Activated CD4-positive, alpha-beta T cell treated with anti-CD3 and anti-CD28 coated beads, Interleukin-2, amount 50 U/mL, for 48 hours (primary cell): ENCODE measurements around the gene KMT5B.

ENCODE experiments used
- DNase-seq, 2 experiments: peaks; one replicate each; pipeline ENCODE4 v3.0.0-alpha.2; 2020

KMT5B gene

DNA sequence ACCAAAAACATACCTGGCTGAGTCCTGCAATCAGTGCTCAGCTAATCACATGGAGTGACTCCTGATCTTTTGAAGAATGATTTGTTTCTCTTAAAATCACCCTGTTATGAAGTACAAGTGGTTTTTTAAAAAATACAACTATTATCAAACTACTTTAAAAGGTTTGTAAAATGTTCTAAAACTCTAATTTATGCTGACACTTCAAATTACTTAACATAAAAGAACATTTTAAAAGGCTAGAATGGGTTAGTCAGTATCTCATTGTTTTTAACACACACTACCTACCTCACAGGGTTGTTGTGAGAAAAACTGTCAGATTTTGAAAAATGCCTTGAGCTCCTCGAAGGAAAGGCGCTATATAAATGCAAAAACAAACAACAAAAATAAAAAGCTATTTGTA, 33.2 kb downstream of the KMT5B start:
- no peak for DNase-seq

DNA sequence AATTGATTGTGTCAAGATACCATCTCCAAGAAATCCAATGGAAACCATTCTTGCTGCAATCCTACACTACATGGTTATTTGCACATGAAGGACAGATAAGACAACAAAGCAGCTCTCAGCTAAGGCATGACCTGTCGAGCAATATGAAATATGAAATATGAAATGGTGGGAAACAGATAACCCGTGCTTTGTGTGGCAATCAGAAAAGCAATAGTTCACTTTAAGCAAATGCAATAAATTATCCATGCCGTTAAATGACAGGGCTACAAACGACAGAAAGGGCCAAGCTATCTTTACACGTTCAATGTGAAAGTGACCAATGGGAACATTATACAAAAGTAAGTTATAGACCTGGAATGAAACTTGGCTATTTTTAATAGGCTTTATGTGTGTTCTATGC, 35.2 kb downstream of the KMT5B start:
- no peak for DNase-seq

DNA sequence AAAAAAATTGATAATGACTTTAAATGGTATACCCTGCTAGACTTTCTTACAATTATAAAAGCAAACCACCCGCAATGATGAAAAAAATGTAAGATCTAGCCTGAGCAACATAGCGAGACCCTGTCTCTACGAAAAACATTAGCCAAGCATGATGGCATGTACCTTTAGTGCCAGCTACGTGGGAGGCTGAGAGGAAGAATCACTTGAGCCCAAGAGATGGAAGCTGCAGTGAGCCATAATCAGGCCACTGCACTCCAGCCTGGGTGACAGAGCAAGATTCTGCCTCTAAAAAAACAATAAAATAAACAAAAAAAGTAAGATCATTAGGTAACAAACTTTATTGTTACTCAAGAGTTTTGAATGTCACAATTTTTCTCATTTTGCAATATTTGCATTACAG, 39.2 kb downstream of the KMT5B start:
- no peak for DNase-seq

DNA sequence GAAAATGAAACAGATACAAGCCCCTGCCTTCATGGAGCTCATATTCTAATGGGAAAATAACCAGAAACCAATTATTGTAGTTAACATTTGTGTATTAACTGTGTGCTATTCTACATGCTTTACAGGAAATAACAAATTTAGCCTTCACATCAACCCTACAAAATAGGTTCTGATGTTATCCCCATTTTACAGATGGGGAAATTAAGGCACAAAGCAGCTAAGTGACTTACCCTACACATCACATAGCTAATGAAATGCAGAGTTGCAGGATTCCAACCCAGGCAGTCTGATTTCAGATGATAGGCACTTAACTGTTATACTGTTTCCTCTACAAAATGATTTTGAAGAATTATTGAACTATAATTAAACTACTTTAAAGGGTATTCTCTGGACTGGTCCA, 43.7 kb downstream of the KMT5B start:
- DNase-seq, result no peak

DNA sequence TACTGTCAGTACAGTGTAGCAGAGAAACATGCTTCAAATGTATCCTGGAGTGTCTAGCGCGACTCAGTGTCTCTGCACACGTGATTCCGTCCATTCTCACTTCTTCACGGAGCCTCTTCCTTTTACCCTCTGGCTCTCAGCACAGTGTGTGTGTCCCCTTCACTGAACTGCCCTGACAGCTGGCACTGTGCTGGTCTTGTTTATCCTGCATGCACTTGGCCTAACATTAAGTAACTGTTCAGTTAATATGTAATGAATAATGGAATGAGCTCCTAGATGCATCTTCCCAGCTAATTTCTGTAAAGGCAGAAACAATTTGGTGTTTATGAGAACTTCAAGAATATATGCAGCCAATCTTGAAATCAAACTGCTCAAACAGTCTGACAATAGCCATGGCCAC, 44.4 kb downstream of the KMT5B start:
- no peak for DNase-seq

DNA sequence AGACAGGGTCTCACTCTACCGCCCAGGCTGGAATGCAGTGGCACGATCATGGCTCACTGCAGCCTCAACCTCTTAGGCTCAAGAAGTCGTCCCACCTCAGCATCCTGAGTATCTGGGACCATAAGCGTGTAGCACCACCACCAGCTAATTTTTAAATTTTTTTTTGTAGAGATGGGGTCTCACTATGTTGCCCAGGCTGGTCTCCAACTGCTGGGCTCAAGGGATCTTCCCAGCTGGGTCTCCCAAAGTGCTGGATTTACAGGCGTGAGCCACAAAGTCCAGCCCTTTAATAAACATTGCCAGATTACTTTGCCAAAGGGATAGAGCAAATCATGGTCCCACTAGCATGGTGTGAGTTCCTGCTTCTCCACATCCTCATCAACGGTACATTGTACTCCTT, 45.6 kb downstream of the KMT5B start:
- DNase-seq, result no peak

DNA sequence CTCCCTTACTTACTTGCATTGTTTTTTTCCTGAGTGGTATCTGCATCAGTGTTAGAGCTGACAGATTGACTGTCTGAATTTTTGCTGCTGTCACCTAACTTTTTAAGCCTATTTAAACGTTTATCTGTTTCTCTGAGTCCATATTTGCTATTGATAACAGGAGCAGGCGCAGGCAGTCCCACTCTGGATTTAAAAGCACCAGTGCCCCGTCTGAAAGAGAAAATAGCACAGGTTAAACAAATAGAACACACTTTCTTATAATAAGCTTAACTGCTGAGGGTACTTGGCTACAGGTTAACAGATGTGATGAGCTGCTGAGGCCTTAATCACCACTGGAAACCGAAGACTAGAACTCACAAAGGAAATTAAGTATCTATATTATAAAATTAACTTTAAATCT, 46.1 kb downstream of the KMT5B start:
- no peak for DNase-seq

DNA sequence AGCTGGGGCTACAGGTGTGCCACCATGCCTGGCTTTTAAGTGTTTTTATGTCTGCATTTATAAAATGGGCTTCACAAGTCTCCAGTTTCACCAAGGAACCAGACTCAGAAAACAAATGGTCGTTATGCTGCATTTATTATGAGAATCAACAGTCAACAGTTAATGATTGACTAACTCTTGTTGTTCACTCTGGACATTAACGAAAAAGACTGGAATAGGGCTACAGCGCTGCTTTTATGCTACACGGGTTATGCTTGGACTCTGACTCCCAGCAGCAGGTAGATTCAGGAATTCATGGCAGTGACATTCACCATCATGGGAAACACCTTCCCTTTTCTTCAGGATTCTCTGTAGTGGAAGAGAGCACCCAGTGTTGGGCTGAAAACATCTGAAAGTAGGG, 47.5 kb downstream of the KMT5B start:
- no peak for DNase-seq

DNA sequence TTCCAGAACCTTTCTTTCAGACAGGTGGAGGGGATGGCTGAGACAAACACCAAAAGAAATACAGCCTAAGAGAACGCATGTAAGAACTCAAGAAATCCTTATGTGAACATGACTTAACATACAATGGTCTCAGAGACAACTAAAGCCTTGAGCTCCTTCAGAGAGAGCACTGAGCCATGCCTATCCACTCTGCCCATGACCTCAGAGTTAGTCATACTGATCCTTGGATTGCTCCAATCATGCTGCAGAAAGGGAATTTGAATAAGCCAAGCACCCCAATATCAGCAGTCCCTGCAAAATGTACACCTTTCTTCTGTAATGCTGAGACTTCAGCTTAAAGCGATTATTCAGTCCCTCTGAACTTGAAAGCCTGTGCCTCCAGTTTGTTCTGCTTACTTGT, 48.7 kb downstream of the KMT5B start:
- no peak for DNase-seq

DNA sequence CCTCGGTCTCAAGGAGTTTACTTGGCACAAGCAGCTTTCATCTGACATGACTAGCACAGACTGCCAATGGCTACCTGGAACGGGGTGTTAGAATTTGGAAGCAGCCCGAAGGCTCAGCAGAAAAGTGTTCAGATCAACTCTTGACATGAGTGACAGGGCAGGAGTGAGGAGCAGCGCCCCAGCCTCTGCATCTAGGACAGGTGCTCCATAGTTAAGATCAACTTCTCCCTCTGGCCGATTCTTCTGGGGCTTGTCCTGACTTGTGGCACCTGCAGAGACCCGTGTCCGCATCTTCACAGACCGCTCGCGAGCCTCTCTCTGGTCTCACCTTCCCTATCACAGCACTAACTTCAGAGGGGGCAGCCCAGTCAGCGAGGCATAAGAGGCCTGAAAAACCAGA, 49.4 kb downstream of the KMT5B start:
- no peak for DNase-seq

DNA sequence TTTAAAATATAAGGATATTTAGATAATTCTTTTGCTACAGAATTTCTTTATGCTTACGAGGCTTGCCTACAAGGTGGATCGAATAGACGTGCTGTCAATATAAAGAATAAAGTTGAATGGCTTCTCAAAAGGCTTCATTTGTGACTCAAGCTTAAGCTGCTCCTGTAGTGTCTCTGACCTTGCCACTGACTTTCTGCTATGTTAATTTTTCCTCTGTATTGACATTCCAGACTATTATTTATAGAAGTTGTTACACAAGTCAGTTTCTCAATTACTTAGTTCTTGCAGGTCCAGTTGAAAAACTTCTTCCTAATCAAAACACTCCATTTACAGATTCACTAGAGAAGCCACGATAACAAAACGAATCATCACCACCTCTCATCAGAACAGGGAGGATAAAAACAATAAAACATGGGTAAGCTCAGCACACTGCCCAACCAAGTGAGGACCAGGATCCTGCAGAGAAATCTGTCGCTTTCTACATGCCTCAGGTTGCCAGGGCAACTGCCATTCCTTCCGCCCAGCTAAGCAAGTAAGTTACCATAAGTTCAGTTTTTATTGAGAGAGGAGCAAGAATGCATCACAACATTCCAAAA, 52.9 kb downstream of the KMT5B start:
- no peak for DNase-seq

DNA sequence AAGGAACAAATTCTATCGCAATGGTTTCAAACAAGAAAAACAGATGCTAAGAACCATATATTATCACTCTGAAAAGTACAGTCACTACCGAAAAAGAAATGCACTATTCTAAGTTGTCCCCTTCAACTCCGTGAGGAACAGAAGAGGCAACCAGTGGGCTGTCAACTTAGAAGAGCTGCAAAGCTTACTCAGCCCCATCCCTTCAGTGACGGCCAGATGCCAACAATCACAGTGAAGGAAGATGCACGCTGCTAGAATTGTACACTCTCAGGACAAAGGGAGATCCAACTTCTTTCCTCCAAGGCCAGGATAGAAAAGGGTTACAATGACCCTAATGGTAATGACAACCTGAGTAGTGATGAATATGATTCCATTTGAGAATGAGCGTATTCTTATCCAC, 53.4 kb downstream of the KMT5B start:
- DNase-seq, result no peak

DNA sequence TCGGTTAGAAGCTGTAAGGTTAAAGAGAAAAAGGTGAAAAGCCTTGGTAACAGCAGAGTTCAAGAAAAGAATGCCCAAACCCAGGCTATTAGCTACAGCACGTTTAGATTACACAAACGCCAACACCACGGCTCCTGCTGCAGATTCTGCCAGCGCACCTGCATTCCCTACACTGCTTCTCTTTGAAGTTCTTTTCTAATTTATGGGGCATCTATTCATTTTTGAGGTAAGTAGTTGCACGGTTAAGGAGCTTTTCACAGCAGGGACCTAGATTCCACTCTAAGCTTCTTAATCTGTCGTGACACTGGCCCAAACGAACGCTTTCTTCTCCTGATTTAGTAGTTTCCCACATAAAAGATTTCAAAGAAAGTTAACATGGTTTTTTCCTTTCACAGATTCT, 53.9 kb downstream of the KMT5B start:
- no peak for DNase-seq

DNA sequence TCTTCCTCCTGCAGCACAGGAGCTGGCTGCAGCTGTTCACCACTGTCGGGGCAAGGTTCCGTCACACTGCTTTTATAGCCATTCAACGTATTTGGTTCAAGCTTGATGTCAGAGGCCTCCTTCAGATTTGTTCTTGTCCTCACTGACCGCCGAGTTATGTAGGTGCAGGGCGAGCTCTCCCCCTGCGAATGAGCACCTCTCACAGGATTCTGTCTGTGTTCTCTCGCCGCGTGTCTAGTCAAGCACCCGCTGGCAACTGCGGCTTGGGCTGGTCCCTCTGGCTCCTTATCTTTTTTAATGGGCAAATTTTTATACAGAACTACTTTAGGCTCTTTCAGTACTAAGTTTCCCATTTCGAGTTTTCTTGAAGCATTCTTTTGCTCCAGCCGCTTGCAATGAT, 54.5 kb downstream of the KMT5B start:
- DNase-seq, result no peak

DNA sequence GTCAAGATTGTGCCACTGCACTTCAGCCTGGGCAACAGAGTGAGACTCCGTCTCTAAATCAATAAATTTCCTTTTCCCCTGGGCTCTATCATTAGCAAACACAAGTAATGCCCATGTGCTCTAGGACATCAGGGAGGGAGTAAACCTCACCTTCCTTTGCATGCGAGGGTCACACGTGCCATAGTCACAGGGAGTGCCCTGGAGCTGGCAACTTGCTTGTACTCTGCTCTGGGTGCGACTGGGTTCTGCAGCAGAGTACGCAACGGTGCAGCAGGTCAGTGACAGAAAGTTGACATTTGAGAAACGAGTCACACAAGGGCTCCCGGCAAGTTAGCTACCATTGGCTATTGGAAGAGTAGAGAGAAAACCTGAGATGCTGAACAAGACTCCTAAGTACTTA, 59.4 kb downstream of the KMT5B start:
- no peak for DNase-seq

DNA sequence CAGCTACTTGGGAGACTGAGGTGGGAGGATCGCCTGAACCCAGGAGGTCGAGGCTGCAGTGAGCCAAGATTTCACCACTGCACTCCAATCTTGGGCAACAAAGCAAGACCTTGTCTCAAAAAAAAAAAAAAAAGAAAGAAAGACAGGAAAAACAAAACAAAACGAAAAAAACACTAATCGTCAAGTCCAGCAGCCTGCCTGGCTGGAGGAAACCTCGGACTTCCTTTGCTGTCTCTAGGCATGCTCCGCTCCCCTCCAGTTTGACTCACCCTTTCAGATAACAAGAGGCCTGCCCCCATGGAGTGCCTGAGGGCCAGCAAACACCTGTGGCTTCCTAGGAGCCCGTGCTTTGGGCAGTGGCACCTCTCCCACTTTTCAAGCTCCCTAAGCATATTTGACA, 63.1 kb downstream of the KMT5B start:
- DNase-seq, result no peak

DNA sequence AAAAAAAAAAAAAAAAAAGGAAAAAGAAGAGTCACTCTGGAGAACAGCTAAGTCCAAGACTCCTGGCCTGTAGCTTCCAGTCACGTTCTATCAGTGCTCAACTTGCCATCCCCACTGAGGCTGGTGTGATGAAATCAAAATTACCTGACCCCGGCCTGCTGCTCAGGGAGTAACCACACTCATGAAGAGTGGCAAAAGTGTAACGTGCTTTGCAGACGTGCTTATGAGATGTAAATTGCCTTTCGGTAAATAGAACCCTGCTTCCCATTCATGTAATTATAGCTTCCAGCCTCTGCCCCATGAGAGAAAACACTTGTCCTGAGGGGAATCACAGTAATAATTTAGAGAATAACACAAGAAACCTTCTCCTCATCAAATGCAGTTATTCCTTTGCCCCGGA, 63.7 kb downstream of the KMT5B start:
- DNase-seq, result no peak

DNA sequence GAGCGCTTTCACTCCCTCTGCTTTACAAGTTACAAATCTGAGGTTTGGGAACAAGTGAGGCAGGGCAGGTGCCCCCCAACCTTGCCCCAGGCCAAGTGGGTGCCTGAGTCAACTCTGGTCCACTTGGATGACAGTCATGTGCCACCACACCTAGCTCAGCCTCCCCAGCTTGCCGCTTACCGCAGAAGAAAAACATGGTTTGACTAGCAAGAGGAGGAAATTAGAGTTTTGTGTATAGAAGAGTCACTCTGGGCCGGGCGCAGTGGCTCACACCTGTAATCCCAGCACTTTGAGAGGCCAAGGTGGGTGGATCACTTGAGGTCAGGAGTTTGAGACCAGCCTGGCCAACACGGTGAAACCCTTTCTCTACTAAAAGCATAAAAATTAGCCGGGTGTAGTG, 64.2 kb downstream of the KMT5B start:
- DNase-seq, result no peak

DNA sequence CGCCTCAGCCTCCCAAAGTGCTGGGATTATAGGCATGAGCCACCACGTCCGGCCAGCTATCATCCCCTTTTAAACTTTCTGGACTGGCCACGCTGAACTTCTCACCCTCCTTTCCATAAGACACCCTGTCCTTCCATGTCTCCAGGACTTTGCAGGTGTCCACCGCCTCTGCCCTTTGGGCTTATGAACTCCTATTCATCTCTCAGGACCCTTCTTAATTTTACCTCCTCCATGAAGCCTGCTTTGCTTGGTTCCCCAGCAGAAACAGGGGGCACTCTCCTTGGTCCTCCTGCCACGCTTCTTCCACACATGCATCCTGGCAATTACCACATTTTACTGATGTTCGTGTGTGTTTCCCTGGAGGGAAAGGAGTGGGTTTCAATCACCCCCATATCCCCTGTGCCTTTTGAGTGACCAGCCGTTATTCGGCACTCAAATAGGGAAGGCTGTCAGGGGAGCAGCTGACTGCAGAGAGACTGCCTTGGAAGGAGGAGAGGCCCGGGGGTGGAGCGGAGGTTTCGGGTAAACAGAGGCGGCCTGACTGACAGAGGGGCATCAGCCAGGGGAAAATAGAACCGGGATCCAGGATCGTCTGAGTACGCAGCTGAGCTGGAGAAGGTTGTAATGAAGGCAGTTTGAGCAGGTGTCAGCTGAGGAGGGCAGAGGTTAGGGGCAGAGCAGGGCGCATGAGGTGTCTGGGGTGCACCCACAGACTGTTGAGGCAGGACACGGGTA, 64.9 kb downstream of the KMT5B start:
- no peak for DNase-seq

DNA sequence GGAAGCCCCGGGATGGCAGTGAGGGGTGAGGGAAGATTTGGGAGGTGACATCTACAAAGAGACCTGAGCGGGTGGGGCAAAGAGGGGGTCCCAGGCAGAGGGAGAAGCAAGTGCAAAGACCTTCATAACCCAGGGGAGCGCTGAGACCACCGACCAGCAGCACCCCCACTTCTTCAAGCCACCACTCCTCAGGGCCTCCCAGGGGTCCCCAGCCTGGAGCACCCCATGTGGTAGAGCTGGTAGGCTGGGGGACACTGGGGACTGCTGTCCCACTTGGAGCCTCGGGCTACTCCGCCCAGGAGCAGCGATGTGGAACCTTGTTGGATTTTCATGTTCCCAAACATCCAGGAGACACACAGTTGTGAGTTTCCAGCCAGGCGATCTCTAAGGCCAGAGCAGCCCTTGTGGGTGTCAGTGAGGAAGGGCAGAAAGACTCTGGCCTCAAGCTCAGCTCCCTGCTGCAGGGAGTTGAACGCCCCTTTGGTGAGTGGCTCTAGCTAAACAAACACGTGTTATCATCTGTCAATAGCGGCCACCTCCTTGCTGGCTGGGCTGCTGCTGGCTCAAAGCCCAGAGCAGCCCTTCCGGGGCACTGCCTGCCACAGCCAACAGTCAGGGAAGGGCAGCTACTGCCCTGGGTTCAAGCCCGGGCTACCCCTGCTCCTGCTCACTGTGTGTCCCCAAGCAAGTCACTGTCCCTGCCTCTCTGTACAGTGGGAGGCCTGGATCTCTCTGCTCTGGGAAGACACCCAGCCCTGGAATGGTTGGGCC, 66.2 kb downstream of the KMT5B start:
- no peak for DNase-seq

DNA sequence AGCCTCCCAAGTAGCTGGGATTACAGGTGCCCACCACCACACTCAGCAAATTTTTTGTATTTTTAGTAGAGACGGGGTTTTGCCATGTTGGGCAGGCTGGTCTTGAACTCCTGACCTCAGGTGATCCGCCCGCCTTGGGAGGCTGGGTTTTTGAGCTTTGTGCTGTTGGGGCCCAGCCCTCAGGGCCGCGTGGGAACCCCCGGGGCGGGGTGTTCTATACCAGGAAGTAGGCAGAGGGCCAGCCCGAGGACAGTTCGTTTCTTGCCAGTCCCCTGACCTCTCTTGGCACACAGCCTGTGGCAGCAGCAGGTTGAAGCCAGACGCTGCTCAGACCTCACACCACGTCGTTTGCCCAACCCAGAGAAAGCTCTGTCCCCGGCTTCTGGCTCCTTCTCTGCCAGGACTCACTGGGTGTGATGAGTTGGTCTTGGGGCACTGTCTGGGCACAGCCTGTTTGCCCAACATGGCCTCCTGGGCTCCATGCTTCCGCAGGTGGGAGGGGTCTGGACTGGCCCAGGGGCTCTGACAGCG, 67.0 kb downstream of the KMT5B start:
- DNase-seq, result no peak

DNA sequence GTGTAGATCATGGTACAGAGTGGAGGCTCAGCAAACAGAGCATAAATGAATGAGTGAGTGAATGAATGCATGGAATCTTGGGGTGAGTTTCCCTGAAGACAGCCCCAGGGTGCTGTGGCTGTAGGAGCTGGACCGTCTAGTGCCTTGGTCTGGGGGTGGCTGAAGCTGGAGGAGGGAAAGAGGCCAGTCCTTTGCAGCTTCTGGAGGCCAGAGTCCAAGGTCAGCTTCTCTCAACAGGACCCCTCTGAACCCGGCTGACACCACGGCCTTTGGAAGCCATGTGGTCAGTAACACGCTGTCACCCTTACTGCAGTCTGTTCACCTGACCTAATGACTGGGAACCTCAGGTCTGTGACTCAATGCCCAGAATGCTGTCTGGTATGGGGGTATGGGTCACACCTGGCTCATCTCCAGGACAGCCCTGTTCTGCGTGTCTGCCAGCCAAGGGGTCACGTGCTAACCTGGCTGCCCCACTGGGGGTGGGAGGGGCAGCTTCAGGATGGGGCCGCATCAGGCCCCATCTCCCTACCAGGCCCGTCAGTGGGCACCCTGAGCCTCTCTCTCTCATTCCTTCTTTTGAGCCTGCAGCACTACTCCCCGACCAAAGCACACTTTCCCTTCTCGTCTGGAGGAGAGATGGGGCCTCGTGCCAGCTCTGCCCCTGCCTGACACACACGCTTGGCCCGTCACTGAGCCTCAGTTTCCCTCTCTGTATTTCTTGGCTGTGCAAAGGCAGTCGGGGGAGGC, 67.8 kb downstream of the KMT5B start:
- DNase-seq, result no peak

DNA sequence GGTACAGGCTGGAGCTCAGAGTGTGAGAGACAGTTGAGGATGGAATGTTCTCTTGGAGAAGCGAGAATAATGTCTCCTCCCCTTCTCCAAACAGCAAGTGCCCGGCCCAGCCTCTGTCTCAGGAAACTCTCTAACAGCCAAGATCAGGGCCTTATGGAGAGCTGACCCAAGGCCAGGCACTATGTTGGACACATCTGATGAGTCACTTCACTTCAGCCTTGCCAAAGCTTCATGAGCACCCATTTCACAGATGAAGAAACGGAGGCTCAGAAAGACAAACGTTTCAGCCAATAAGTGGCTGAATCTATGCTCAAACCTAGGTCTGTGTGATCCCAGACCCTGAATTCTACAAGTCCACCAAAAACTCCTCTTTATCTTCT, 69.8 kb downstream of the KMT5B start:
- no peak for DNase-seq
